GM21825 (cell line): ENCODE measurements around the gene EXOC4.
A peak's percentile ranks its signal among the peaks of the same experiment; 100 is the strongest.

Source experiments
- ATAC-seq: cut with Tn5 transposase; IDR thresholded peaks from one replicate; pipeline ENCODE4 v1.9.1; 2021; ENCODE audit warnings: mild to moderate bottlenecking, moderate library complexity; ENCODE audit not compliant: unreplicated experiment

EXOC4 gene

GRCh38 chr7:133853706-133854276 is 600.9 kb downstream of the EXOC4 start:
- peak; percentile 78 for ATAC-seq

GRCh38 chr7:133854739-133855138 is 601.9 kb downstream of the EXOC4 start:
- ATAC-seq: no peak

- ATAC-seq: no peak
These were observed 604.7 kb downstream of the EXOC4 start for GRCh38 chr7:133857376-133858119.

- no peak for ATAC-seq
These were observed 605.4 kb downstream of the EXOC4 start for GRCh38 chr7:133858311-133858710.

- ATAC-seq: no peak
These were observed 606.4 kb downstream of the EXOC4 start for GRCh38 chr7:133859231-133859630.

- ATAC-seq: no peak
These were observed 607.1 kb downstream of the EXOC4 start for GRCh38 chr7:133859871-133860450.

- ATAC-seq: no peak
These were observed 607.9 kb downstream of the EXOC4 start for GRCh38 chr7:133860628-133861335.

- ATAC-seq: no peak
These were observed 609.0 kb downstream of the EXOC4 start for GRCh38 chr7:133861876-133862275.

GRCh38 chr7:133863362-133864061 is 610.6 kb downstream of the EXOC4 start:
- no peak for ATAC-seq

- ATAC-seq: no peak
These were observed 616.7 kb downstream of the EXOC4 start for GRCh38 chr7:133869556-133869955.

- no peak for ATAC-seq
These were observed 618.9 kb downstream of the EXOC4 start for GRCh38 chr7:133871757-133872156.

GRCh38 chr7:133873187-133873586 is 620.3 kb downstream of the EXOC4 start:
- no peak for ATAC-seq

GRCh38 chr7:133873631-133874030 is 620.8 kb downstream of the EXOC4 start:
- ATAC-seq: no peak

GRCh38 chr7:133883591-133883990 is 630.7 kb downstream of the EXOC4 start:
- no peak for ATAC-seq

GRCh38 chr7:133885213-133885612 is 632.3 kb downstream of the EXOC4 start:
- ATAC-seq: no peak

GRCh38 chr7:133886086-133886485 is 633.2 kb downstream of the EXOC4 start:
- no peak for ATAC-seq

- ATAC-seq: no peak
These were observed 633.9 kb downstream of the EXOC4 start for GRCh38 chr7:133886797-133887196.

GRCh38 chr7:133887459-133887858 is 634.6 kb downstream of the EXOC4 start:
- ATAC-seq: no peak

- no peak for ATAC-seq
These were observed 635.4 kb downstream of the EXOC4 start for GRCh38 chr7:133888061-133888930.

- ATAC-seq: no peak
These were observed 651.9 kb downstream of the EXOC4 start for GRCh38 chr7:133904776-133905175.
